Measurements from ENCODE around the gene CYTH3. TPM values are rescaled to one million over a fixed set of nuclear protein-coding genes. Genes with fewer than 3 reads are reported as not detected.

The CYTH3 gene
- total and polyA plus RNA-seq, 2 of the 13 experiments (the other 11 are each of a cell fraction or from before 2014, with no cell fraction given): 3.1 to 3.8 TPM

- TF ChIP-seq PAF1 (CRISPR knock-in tag; IDR thresholded peaks at IDR 0.05): no peak
- no peak for TF ChIP-seq ZNF234 (CRISPR knock-in tag; conservative IDR thresholded peaks at IDR 0.05)
- TF ChIP-seq FOXO4 (CRISPR knock-in tag; conservative IDR thresholded peaks at IDR 0.05): no peak
- no peak for TF ChIP-seq ZEB1 (IDR thresholded peaks at IDR 0.05; ENCODE audit: insufficient replicate concordance, low read depth)
- TF ChIP-seq ZNF431 (CRISPR knock-in tag; IDR thresholded peaks at IDR 0.05; ENCODE audit: borderline replicate concordance, low read depth): no peak
- TF ChIP-seq HBP1 (CRISPR knock-in tag; IDR thresholded peaks at IDR 0.05; ENCODE audit: low read depth): no peak
- TF ChIP-seq IKZF1 (IDR thresholded peaks at IDR 0.05): no peak
- peak; percentile 87 for TF ChIP-seq RARA (CRISPR knock-in tag; IDR thresholded peaks at IDR 0.05)
- no peak for TF ChIP-seq THAP11 (CRISPR knock-in tag; IDR thresholded peaks at IDR 0.05)
- no peak for TF ChIP-seq XBP1 (CRISPR knock-in tag; IDR thresholded peaks at IDR 0.05)
- TF ChIP-seq AHDC1 (CRISPR knock-in tag; IDR thresholded peaks at IDR 0.05; ENCODE audit: borderline replicate concordance): no peak
- TF ChIP-seq LRRFIP1 (CRISPR knock-in tag; conservative IDR thresholded peaks at IDR 0.05): no peak
- no peak for TF ChIP-seq ZNF589 (CRISPR knock-in tag; conservative IDR thresholded peaks at IDR 0.05)
- no peak for TF ChIP-seq RBFOX2 (IDR thresholded peaks at IDR 0.05; ENCODE audit: low read depth, low read length)
- no peak for TF ChIP-seq MEF2D (CRISPR knock-in tag; IDR thresholded peaks at IDR 0.05)
Measured at GRCh38 chr7:6317797-6318438, 45.5 kb upstream of the CYTH3 start (continued).
